HepG2 (cell line): ENCODE measurements around the gene DSN1. TPM values are rescaled to one million over a fixed set of nuclear protein-coding genes. Genes with fewer than 3 reads are reported as not detected.

Source experiments
- ATAC-seq: fragments of 200-7000 bp; cut with Tn5 transposase; 3 replicates; pipeline ENCODE4 v1.9.1; 2020; ENCODE audit warnings: mild to moderate bottlenecking, moderate library complexity
- BruUV-seq: library from RNA; stranded (reverse); fragments of 400-500 nt; replicated peaks from 2 replicates; lab custom pipeline; 2021; lab: Mats Ljungman, UMichigan
- CTCF ChIA-PET: fragments of 300-600 bp; formaldehyde crosslinking; extraction: SDS; loops from one replicate; lab custom pipeline; 2021; ENCODE audit warnings: low total read pairs, inconsistent platforms, low intra/inter-chr PET ratio; lab: Yijun Ruan, JAX
- POLR2A ChIA-PET: fragments of 350-600 bp; sonication (Branson Sonifier 250); formaldehyde crosslinking; loops from one replicate; lab custom pipeline; 2020; ENCODE audit warnings: antibody characterized with exemption, inconsistent platforms; lab: Yijun Ruan, JAX
- DNase-seq: peaks from one replicate; pipeline ENCODE4 v3.0.0-alpha.2; 2015; ENCODE audit warnings: low spot score
- FAIRE-seq: peaks from 3 replicates; lab custom pipeline; 2011; peaks lifted over from hg19 to GRCh38; lab: Jason Lieb, UNC
- H2AFZ ChIP-seq: one replicate; pipeline ENCODE4 v1.6.1; 2011; ENCODE audit warnings: low read length, inconsistent platforms
- H3K27ac ChIP-seq: fragments of 300-600 bp; 3 replicates; pipeline ENCODE4 v1.8.0; 2011; ENCODE audit warnings: mixed run types, mild to moderate bottlenecking, mixed read lengths, low read length, inconsistent platforms; ENCODE audit not compliant: insufficient read depth; ENCODE audit errors: extremely low read length
- H3K27me3 ChIP-seq, 2 experiments: fragments of 200-600 bp in 1 of 2; 2 replicates in 1 of 2; 3 replicates in 1 of 2; pipeline versions ENCODE4 v1.6.0 to v1.8.0; 2011; ENCODE audit warnings: low read length in 2 of 2, mild to moderate bottlenecking in 2 of 2, moderate library complexity in 2 of 2, inconsistent platforms in 1 of 2; ENCODE audit not compliant: insufficient read depth in 2 of 2, control insufficient read depth in 1 of 2
- H3K36me3 ChIP-seq, 2 experiments: fragments of 200-600 bp in 1 of 2; replicated peaks in 1 of 2; 2 replicates in 1 of 2; 3 replicates in 1 of 2; pipeline versions ENCODE4 v1.5.1 to v1.8.0; 2011; ENCODE audit warnings: low read length in 2 of 2, inconsistent platforms in 1 of 2; ENCODE audit not compliant: insufficient read depth in 2 of 2, control insufficient read depth in 1 of 2
- H3K4me1 ChIP-seq: 2 replicates; pipeline ENCODE4 v1.5.1; 2012; ENCODE audit warnings: low read length, inconsistent platforms; ENCODE audit not compliant: insufficient read depth
- H3K4me2 ChIP-seq: 2 replicates; pipeline ENCODE4 v1.6.0; 2011; ENCODE audit warnings: low read depth, low read length, inconsistent platforms
- H3K4me3 ChIP-seq, 3 experiments: fragments of 200-600 bp in 1 of 3; sonication (generic), shearing (Covaris generic) in 1 of 3; replicated peaks in 1 of 3; 2 replicates each; pipeline ENCODE4 v1.5.1; 2011 to 2016; ENCODE audit warnings: low read length in 3 of 3, inconsistent platforms in 2 of 3, low read depth in 2 of 3, mild to moderate bottlenecking in 2 of 3, control low read depth in 1 of 3, mixed read lengths in 1 of 3; ENCODE audit not compliant: insufficient read depth in 1 of 3
- H3K79me2 ChIP-seq: one replicate; pipeline ENCODE4 v1.6.1; 2011; ENCODE audit warnings: low read length, inconsistent platforms; ENCODE audit not compliant: insufficient read depth
- H3K9ac ChIP-seq: 2 replicates; pipeline ENCODE4 v1.6.0; 2011; ENCODE audit warnings: mild to moderate bottlenecking, low read depth, low read length, inconsistent platforms; ENCODE audit not compliant: insufficient read depth
- H3K9me3 ChIP-seq: 2 replicates; pipeline ENCODE4 v1.5.1; 2012; ENCODE audit warnings: mild to moderate bottlenecking, low read length
- H4K20me1 ChIP-seq: 2 replicates; pipeline ENCODE4 v1.6.0; 2011; ENCODE audit warnings: inconsistent platforms, mild to moderate bottlenecking, low read length, moderate library complexity; ENCODE audit not compliant: insufficient read depth
- CREB1 ChIP-seq, 2 experiments: fragments of 450-650 bp in 1 of 2; IDR thresholded peaks; 2 replicates each; pipeline ENCODE4 v1.6.1; 2016 to 2017; ENCODE audit warnings: control low read depth in 1 of 2, mild to moderate bottlenecking in 1 of 2, missing compliant biosample characterization in 1 of 2, missing genetic modification characterization in 1 of 2
- FOXA1 ChIP-seq, 2 experiments: fragments of 450-650 bp in 1 of 2; sonication (generic) in 1 of 2; formaldehyde crosslinking in 1 of 2; IDR thresholded peaks; 2 replicates each; pipeline versions ENCODE4 v1.4.0 to v1.6.1; 2016 to 2020; ENCODE audit warnings: missing genetic modification reagents in 1 of 2
- FOXA3 ChIP-seq: IDR thresholded peaks from 2 replicates; pipeline ENCODE4 v1.6.1; 2016; ENCODE audit warnings: missing genetic modification reagents, missing compliant biosample characterization
- FOXJ3 ChIP-seq: sonication (generic); formaldehyde crosslinking; IDR thresholded peaks from 2 replicates; pipeline ENCODE4 v1.4.0; 2020; ENCODE audit warnings: missing genetic modification reagents, mild to moderate bottlenecking, borderline replicate concordance
- KDM6A ChIP-seq: IDR thresholded peaks from 2 replicates; pipeline ENCODE4 v1.6.1; 2016; ENCODE audit warnings: low read depth
- PITX1 ChIP-seq: sonication (generic); formaldehyde crosslinking; IDR thresholded peaks from 2 replicates; pipeline ENCODE4 v1.5.1; 2020; ENCODE audit warnings: mild to moderate bottlenecking, missing genetic modification reagents
- SRSF9 ChIP-seq: fragments of 200-400 bp; formaldehyde crosslinking; IDR thresholded peaks from 2 replicates; pipeline ENCODE4 v1.6.1; 2018; ENCODE audit warnings: borderline replicate concordance, mild to moderate bottlenecking, low read depth, low read length; ENCODE audit not compliant: insufficient read depth, poor library complexity, severe bottlenecking
- TCF12 ChIP-seq, 2 experiments: fragments of 450-650 bp in 1 of 2; sonication (generic) in 1 of 2; formaldehyde crosslinking in 1 of 2; IDR thresholded peaks; 2 replicates each; pipeline versions ENCODE4 v1.6.1 to v1.8.0; 2017 to 2022; ENCODE audit warnings: antibody characterized with exemption in 1 of 2, mild to moderate bottlenecking in 1 of 2, missing genetic modification reagents in 1 of 2, moderate library complexity in 1 of 2
- ZFP62 ChIP-seq: sonication (generic); formaldehyde crosslinking; IDR thresholded peaks from 2 replicates; pipeline ENCODE4 v1.4.0; 2020; ENCODE audit warnings: missing genetic modification reagents
- ZNF207 ChIP-seq: fragments of 450-650 bp; IDR thresholded peaks from 2 replicates; pipeline ENCODE4 v1.6.1; 2016; ENCODE audit warnings: antibody characterized with exemption, borderline replicate concordance
- ZNF382 ChIP-seq: sonication (generic); formaldehyde crosslinking; IDR thresholded peaks from 2 replicates; pipeline ENCODE4 v1.5.0; 2020; ENCODE audit warnings: missing genetic modification reagents, mild to moderate bottlenecking, borderline replicate concordance
- ZSCAN22 ChIP-seq: sonication (generic); formaldehyde crosslinking; IDR thresholded peaks from 2 replicates; pipeline ENCODE4 v1.4.0; 2020; ENCODE audit warnings: mild to moderate bottlenecking, missing genetic modification reagents
- WGBS: methylation state at CpG from one replicate; pipeline ENCODE4 v1.1.6; 2017; ENCODE audit warnings: low lambda C conversion rate; 5-methylcytosine and 5-hydroxymethylcytosine counted together
- in situ Hi-C: cut with HindIII; loops from 2 replicates; pipeline ENCODE4 v1.10.0; 2017; ENCODE audit warnings: low pct_unique_long_range_greater_than_20kb; ENCODE audit not compliant: extremely low pct_ligation_motif_present
- intact Hi-C: fragments of 100-400 bp; cut with micrococcal nuclease; formaldehyde crosslinking; loops from one replicate; pipeline ENCODE4 v1.10.0; 2022; ENCODE audit not compliant: unreplicated experiment
- polyA plus RNA-seq, 8 experiments: library from polyadenylated mRNA; depleted of rRNA in 3 of 8; stranded (reverse) in 7 of 8; unstranded in 1 of 8; fragments of >200 nt; fragmentation: Illumina TruSeq in 4 of 8; extraction: Trizol in 4 of 8; gene quantifications; 2 replicates each; pipeline versions ENCODE4 v1.2.1 to v1.2.3, GENCODE V29; 2011 to 2016; ENCODE audit warnings: low read depth in 4 of 8, missing spikeins in 1 of 8, mixed read lengths in 1 of 8; ENCODE audit not compliant: insufficient read depth in 1 of 8
- total RNA-seq, 5 experiments: library from RNA; depleted of rRNA; stranded (reverse); fragments of >200 nt; fragmentation: Illumina TruSeq; extraction: Trizol; gene quantifications; 2 replicates each; pipeline ENCODE4 v1.2.3, GENCODE V29; 2016; ENCODE audit warnings: low read depth in 1 of 5
- TF ChIP-seq, protein P1 (sequence below): IDR thresholded peaks from 2 replicates; pipeline ENCODE4 v1.6.1; 2016; ENCODE audit warnings: missing compliant biosample characterization, missing genetic modification reagents, borderline replicate concordance
- TF ChIP-seq, protein P2 (sequence below): sonication (generic); formaldehyde crosslinking; conservative IDR thresholded peaks from 2 replicates; pipeline ENCODE4 v1.8.0; 2022; ENCODE audit warnings: mild to moderate bottlenecking, moderate library complexity, missing genetic modification reagents
- TF ChIP-seq, protein P3 (sequence below): sonication (generic); formaldehyde crosslinking; IDR thresholded peaks from 2 replicates; pipeline ENCODE4 v1.5.0; 2020; ENCODE audit warnings: mild to moderate bottlenecking, missing genetic modification reagents, moderate library complexity

Gene DSN1
- total and polyA plus RNA-seq, 2 of the 13 experiments (the other 11 are each of a cell fraction or from before 2014, with no cell fraction given) = 18.7 to 53.7 TPM

DNA sequence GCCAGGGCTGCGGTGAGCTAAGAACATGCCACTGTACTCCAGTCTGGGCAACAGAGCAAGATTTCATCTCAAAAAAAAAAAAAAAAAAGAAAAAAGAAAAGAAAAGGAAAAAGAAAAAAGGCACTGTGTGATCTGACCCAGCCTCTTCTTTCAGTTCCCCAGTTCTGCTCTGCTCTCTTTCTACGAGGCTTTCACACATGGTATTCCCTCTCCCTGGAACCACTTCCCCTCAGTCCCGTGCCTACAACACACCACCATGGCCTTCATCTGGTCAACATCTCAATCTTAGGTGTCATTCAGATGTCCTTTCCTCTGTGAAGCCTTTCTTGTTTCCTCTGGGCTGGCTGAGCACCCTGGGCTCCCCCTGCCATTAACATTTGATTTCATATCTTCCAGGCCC lies 2.3 kb upstream of the DSN1 start (continued):
- TF ChIP-seq FOXJ3 (CRISPR knock-in tag) = no peak
- no peak for TF ChIP-seq TCF12 (IDR thresholded peaks at IDR 0.05)
- TF ChIP-seq TCF12 (CRISPR knock-in tag; IDR thresholded peaks at IDR 0.05) = no peak
- TF ChIP-seq, protein P1, sequence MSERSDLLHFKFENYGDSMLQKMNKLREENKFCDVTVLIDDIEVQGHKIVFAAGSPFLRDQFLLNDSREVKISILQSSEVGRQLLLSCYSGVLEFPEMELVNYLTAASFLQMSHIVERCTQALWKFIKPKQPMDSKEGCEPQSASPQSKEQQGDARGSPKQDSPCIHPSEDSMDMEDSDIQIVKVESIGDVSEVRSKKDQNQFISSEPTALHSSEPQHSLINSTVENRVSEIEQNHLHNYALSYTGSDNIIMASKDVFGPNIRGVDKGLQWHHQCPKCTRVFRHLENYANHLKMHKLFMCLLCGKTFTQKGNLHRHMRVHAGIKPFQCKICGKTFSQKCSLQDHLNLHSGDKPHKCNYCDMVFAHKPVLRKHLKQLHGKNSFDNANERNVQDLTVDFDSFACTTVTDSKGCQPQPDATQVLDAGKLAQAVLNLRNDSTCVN (CRISPR knock-in tag) = no peak

DNA sequence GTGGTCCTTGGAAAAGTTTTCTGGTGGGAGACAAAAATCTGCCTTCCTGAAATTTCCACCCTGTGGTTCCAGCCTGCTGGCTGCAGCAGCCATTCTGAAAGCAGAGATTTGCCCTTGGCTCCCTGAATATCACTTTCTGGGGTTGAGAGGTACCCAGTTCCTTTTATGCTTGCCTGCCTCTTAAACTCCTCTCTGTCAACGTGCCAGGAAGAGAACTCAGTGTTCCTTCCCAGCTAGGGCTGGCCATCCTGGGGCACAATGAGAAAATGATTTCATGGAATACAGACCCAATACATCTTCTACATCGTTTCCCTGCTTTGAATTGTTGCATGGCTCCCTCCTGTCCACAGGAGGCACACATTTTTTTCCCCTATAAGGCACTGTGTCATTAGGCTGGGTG lies 1.6 kb upstream of the DSN1 start:
- ATAC-seq (no peak), FAIRE-seq (no peak), DNase-seq (no peak)
- CTCF ChIA-PET = no interaction called here
- Histone ChIP-seq H3K4me3 (no peak overlapping the region), H3K4me2 (no peak overlapping the region), H2AFZ (no peak overlapping the region), H4K20me1 (no peaks in the 10 kb centered on the region), H3K4me1 (peaks cover 37% of the 10 kb centered on the region), H3K27ac (no peak overlapping the region), H3K79me2 (peaks cover 10% of the 10 kb centered on the region), H3K36me3 (peaks cover 0 to 8% of the 10 kb centered on the region in 2 experiments; a peak in 3 of 5 replicates), H3K9ac (no peak overlapping the region), H3K27me3 (peaks cover 0 to 2% of the 10 kb centered on the region in 2 experiments; a peak in 2 of 5 replicates), H3K9me3 (no peaks in the 10 kb centered on the region)
- POLR2A ChIA-PET = no interaction called here
- WGBS = 50% methylated on average over 2 of the region's 2 CpGs
- intact Hi-C loops (no loop called here), in situ Hi-C loops (no loop called here)
- TF ChIP-seq ZSCAN22 (CRISPR knock-in tag) (no peak), SRSF9 (no peak), ZNF382 (CRISPR knock-in tag) (no peak), KDM6A (CRISPR knock-in tag) (no peak), ZFP62 (CRISPR knock-in tag) (no peak), PITX1 (0 out of 2 replicates have a peak, but pooled peaks have one; percentile 24), CREB1 (IDR thresholded peaks at IDR 0.05) (no peak), CREB1 (CRISPR knock-in tag; IDR thresholded peaks at IDR 0.05) (no peak), FOXA3 (no peak), FOXA1 (IDR thresholded peaks at IDR 0.05) (no peak), FOXA1 (CRISPR knock-in tag; IDR thresholded peaks at IDR 0.05) (0 out of 2 replicates have a peak, but pooled peaks have one; percentile 8), ZNF207 (no peak)
- TF ChIP-seq, protein P2, sequence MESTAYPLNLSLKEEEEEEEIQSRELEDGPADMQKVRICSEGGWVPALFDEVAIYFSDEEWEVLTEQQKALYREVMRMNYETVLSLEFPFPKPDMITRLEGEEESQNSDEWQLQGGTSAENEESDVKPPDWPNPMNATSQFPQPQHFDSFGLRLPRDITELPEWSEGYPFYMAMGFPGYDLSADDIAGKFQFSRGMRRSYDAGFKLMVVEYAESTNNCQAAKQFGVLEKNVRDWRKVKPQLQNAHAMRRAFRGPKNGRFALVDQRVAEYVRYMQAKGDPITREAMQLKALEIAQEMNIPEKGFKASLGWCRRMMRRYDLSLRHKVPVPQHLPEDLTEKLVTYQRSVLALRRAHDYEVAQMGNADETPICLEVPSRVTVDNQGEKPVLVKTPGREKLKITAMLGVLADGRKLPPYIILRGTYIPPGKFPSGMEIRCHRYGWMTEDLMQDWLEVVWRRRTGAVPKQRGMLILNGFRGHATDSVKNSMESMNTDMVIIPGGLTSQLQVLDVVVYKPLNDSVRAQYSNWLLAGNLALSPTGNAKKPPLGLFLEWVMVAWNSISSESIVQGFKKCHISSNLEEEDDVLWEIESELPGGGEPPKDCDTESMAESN (CRISPR knock-in tag) = peak; percentile 64; the same call in 1 of the 2 replicates
- TF ChIP-seq, protein P3, sequence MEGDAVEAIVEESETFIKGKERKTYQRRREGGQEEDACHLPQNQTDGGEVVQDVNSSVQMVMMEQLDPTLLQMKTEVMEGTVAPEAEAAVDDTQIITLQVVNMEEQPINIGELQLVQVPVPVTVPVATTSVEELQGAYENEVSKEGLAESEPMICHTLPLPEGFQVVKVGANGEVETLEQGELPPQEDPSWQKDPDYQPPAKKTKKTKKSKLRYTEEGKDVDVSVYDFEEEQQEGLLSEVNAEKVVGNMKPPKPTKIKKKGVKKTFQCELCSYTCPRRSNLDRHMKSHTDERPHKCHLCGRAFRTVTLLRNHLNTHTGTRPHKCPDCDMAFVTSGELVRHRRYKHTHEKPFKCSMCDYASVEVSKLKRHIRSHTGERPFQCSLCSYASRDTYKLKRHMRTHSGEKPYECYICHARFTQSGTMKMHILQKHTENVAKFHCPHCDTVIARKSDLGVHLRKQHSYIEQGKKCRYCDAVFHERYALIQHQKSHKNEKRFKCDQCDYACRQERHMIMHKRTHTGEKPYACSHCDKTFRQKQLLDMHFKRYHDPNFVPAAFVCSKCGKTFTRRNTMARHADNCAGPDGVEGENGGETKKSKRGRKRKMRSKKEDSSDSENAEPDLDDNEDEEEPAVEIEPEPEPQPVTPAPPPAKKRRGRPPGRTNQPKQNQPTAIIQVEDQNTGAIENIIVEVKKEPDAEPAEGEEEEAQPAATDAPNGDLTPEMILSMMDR = peak; percentile 15; the same call in 1 of the 2 replicates
- no TSS peak for BruUV-seq
